ENCODE data around the gene ACSM5. TPM values are rescaled to one million over a fixed set of nuclear protein-coding genes. Genes with fewer than 3 reads are reported as not detected.
"Not testable (repeated sequence)": the region's sequence is repeated elsewhere in the genome, so short reads cannot be mapped to it uniquely, and the experiment has no call there.

Gene ACSM5
- total RNA-seq, 6 experiments from 2014 or later: 45.8 to 231 (median 151) TPM

DNA sequence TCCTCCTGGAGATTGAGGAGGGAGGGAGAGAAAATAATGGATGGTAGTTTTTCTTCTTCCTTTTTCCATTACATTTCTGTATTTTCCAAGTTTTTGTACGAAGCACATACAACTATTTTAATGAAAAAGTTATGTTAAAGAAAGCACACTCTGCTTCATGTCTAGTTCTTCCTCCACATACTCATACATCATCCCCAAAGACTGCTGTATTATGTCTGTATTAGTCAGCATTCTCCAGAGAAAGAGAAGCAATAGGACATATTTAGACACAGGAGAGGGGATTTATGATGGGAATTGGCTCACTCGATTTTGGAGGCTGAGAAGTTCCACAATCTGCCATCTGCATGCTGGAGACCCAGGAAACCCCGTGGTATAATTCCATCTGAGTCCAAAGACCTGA, 31.9 kb downstream of the ACSM5 start:
- no peaks in the 10 kb centered on the region for H3K36me3 ChIP-seq
- whole genome bisulfite sequencing (ENCODE audit: insufficient coverage, low coverage, low lambda C conversion rate, missing lambda C conversion rate): 32% methylated on average over 3 of the region's 3 CpGs
- no peaks in the 10 kb centered on the region for H3K27me3 ChIP-seq
- no peaks in the 10 kb centered on the region for H3K9me3 ChIP-seq
- intact Hi-C loops (cut with DNase I): no loop called here
- peaks cover 0 to 28% (median 11%) of the 10 kb centered on the region in 4 donors for H3K4me1 ChIP-seq
- H3K27ac ChIP-seq: peak overlapping the region; percentile 44 to 90 (median 89)
- TF ChIP-seq, protein P1, sequence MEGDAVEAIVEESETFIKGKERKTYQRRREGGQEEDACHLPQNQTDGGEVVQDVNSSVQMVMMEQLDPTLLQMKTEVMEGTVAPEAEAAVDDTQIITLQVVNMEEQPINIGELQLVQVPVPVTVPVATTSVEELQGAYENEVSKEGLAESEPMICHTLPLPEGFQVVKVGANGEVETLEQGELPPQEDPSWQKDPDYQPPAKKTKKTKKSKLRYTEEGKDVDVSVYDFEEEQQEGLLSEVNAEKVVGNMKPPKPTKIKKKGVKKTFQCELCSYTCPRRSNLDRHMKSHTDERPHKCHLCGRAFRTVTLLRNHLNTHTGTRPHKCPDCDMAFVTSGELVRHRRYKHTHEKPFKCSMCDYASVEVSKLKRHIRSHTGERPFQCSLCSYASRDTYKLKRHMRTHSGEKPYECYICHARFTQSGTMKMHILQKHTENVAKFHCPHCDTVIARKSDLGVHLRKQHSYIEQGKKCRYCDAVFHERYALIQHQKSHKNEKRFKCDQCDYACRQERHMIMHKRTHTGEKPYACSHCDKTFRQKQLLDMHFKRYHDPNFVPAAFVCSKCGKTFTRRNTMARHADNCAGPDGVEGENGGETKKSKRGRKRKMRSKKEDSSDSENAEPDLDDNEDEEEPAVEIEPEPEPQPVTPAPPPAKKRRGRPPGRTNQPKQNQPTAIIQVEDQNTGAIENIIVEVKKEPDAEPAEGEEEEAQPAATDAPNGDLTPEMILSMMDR (IDR thresholded peaks at IDR 0.05): no peak
- no peak for TF ChIP-seq POLR2A (IDR thresholded peaks at IDR 0.05)
- DNase-seq (no peak), ATAC-seq (no peak)
- H3K4me3 ChIP-seq: no peak overlapping the region

DNA sequence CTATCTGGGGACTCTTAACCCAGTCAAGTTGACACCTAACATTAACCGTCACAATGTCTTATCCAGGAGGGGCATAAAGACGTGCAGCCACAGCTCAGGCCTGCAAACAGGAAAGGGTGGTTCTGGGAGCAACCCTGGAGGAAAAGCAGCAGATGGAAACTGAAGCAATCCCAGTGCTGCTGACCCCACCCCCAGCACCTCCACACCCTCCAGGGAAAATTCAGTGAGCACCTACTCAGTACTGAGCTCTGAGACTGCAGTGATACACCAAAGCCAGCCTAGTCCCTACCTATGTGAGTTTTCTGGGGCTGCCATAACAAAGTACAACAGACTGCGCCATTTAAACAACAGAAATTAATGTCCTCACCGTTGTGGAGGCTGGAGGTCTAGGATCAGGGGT, 32.5 kb downstream of the ACSM5 start:
- H3K4me3 ChIP-seq; ATAC-seq; intact Hi-C loops (cut with DNase I); H3K36me3 ChIP-seq; H3K27me3 ChIP-seq; DNase-seq; H3K9me3 ChIP-seq: not testable (repeated sequence)
- 91% methylated on average over 2 of the region's 4 CpGs for WGBS (ENCODE audit: insufficient coverage, low coverage, low lambda C conversion rate, missing lambda C conversion rate)
- H3K4me1 ChIP-seq: peaks cover 0 to 28% (median 11%) of the 10 kb centered on the region in 4 donors
- peak overlapping the region in 1 of 3 donors; percentile 89 for H3K27ac ChIP-seq

DNA sequence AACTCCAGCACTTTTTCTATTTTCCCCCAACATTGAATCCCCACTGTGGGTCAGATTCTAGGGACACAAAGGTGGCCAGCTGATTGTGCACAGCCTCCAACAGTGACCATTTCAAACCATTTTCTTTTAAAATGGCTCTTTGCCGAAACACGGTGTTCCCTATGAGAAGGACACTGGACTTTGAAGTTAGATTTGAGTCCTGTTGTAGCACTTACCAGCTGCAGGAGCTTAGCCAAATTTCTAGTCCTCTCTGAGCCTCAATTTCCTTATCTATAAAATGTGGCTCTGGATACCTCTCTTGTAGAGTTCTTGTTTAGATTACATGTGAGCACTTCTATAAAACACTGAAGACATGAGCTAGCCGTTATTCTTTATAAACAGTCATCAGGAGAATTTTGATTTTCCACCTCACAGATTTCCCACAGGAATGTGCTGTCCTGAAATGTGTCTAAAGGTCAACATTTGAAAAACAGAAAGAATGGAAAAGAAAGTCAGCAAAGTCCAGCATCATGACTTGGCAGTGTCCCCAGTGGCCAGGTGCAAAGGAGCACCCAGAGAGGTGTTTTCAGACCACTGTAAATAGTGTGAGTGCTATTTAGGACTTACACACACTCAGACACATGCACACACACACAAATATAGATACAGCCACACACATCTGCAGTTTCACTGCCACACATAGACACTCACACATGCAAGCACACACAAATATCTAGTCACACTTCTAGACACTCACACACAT, 37.5 kb downstream of the ACSM5 start:
- H3K4me1 ChIP-seq; H3K4me3 ChIP-seq; H3K36me3 ChIP-seq; H3K27ac ChIP-seq; H3K27me3 ChIP-seq; H3K9me3 ChIP-seq; DNase-seq; intact Hi-C loops (cut with DNase I): not testable (repeated sequence)
- peak; percentile 59 to 74 (median 62) for ATAC-seq
- no CpG with 5 or more reads among the region's 3 CpGs for WGBS (ENCODE audit: insufficient coverage, low coverage, low lambda C conversion rate, missing lambda C conversion rate)

DNA sequence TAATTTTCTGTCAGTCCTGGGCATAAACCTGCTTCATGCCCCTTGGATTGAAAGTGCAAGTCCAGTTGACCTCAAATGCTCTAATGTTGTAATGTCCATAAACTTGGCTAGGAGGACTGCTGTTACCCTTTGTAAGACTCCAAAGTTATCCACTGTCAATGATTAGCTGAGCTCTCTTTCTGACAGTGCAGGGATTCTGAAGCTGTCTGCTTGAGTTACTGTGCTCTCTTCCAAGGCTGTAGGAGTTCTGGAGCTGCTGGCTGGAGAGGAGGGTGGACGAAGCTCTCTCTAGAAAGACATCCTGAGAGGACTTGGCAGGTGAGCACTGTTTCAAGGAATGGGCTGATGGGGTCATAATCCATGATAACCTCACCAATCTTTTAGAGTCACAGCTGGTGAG, 42.0 kb downstream of the ACSM5 start, which contains the start of gene ACSM2A:
Gene ACSM2A (plus strand): TSS at position 158 of the 400 bp plus-strand sequence. CDS start 8,594 bp downstream, outside the sequence.
- H3K9me3 ChIP-seq; H3K27me3 ChIP-seq; H3K36me3 ChIP-seq; H3K4me1 ChIP-seq; intact Hi-C loops (cut with DNase I); DNase-seq: not testable (repeated sequence)
- peak within 1 kb of the TSS; percentile 33 to 92 (median 78) for H3K27ac ChIP-seq
- WGBS (ENCODE audit: insufficient coverage, low coverage, low lambda C conversion rate, missing lambda C conversion rate): no CpG with 5 or more reads among the region's 1 CpG
- peak; percentile 70 to 79 (median 76) for ATAC-seq
- H3K4me3 ChIP-seq: peak within 1 kb of the TSS; percentile 21 to 67 (median 59)

DNA sequence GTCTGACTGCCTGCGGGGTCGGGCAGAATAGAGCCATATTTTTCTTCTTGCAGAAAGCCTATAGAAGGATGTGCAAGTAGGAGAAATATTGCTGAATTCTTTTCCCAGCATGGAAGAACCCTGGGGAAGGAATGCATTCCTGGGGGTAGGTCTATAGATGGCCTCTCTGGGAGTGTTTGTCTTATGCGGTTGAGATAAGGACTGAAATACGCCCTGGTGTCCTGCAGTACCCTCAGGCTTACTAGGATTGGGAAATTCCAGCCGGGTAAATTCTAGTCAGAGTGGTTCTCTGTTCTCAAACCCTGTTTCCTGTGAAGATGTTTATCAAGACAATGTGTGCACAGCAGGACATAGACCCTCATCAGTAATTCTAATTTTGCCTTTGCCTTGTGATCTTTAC, 44.3 kb downstream of the ACSM5 start:
- Histone ChIP-seq H3K27ac (peak overlapping the region in 2 of 3 donors; percentile 78 to 92), H3K4me3 (peak overlapping the region in 2 of 3 donors; percentile 59 to 67)
- H3K36me3 ChIP-seq; DNase-seq; ATAC-seq; intact Hi-C loops (cut with DNase I); H3K4me1 ChIP-seq; H3K27me3 ChIP-seq; H3K9me3 ChIP-seq: not testable (repeated sequence)
- no CpG with 5 or more reads among the region's 5 CpGs for WGBS (ENCODE audit: insufficient coverage, low coverage, low lambda C conversion rate, missing lambda C conversion rate)

DNA sequence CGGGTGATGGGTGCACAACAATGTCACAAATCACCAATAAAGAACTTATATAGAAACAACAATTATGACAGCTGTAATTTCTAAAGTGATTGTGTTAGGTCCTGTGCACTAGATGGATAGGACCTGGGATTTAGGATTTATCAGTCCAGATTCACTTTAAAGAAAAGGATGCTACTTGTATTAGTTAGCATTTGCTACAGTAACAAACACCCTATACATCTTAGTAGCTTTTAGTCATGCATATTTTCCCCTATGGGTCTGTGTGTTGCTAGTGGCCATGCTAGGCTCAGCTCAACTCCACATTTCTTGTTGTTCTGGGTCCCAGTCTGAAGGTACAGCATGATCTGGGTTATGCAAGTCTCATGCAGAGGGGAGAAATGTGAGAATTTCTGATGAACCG, 49.9 kb downstream of the ACSM5 start:
- WGBS (ENCODE audit: insufficient coverage, low coverage, low lambda C conversion rate, missing lambda C conversion rate): 81% methylated on average over 2 of the region's 2 CpGs
- H3K27me3 ChIP-seq; H3K9me3 ChIP-seq; ATAC-seq; intact Hi-C loops (cut with DNase I); DNase-seq; H3K4me3 ChIP-seq; H3K4me1 ChIP-seq; H3K27ac ChIP-seq: not testable (repeated sequence)
- H3K36me3 ChIP-seq: peaks cover 0 to 15% (median 4%) of the 10 kb centered on the region in 4 donors

DNA sequence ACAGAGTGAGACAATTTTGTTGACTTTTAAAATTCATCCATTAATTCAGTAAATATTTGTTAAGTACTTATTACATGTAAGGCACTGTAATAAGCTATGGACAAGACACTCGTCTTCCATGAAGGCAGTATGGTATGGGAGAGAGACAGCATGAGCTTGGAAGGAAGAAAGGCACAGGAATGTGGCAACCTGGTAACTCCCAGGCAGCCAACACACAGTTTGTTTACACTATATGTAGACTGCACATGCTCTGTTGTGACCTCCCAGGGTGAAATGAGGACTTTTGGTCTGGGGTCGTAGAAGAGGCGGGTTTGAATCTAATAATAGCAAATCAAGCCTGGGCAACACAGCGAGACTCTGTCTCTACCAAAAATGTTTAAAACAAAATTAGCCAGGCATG, 51.0 kb downstream of the ACSM5 start:
- H3K27me3 ChIP-seq; H3K27ac ChIP-seq; intact Hi-C loops (cut with DNase I); H3K4me3 ChIP-seq; H3K4me1 ChIP-seq; DNase-seq; H3K9me3 ChIP-seq: not testable (repeated sequence)
- ATAC-seq: peak in 3 of 4 donors; percentile 11 to 38 (median 12)
- peaks cover 0 to 17% (median 4%) of the 10 kb centered on the region in 4 donors for H3K36me3 ChIP-seq
- 59% methylated on average over 2 of the region's 4 CpGs for WGBS (ENCODE audit: insufficient coverage, low coverage, low lambda C conversion rate, missing lambda C conversion rate)

DNA sequence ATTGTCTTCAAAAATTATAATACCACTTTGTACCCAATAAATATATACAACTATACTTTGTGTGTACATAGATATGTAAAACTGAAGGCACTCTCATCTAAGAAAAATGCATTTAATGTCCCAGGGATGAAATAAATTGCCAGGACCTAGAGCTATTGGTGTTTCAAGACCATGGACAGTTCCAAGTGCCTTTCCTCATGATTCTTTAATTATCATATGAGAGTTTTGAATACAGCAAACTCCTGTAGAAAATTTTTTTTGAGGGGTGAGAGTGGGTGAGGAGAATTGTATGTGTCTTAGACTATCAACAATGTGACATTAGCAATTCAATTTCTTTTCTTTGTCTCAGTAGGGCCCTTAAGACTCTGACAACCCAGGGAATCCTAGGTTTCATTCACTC, 59.6 kb downstream of the ACSM5 start:
- H3K27me3 ChIP-seq; ATAC-seq; H3K9me3 ChIP-seq; intact Hi-C loops (cut with DNase I); DNase-seq; H3K4me1 ChIP-seq; H3K27ac ChIP-seq; H3K4me3 ChIP-seq: not testable (repeated sequence)
- peaks cover 0 to 52% (median 9%) of the 10 kb centered on the region in 4 donors for H3K36me3 ChIP-seq

DNA sequence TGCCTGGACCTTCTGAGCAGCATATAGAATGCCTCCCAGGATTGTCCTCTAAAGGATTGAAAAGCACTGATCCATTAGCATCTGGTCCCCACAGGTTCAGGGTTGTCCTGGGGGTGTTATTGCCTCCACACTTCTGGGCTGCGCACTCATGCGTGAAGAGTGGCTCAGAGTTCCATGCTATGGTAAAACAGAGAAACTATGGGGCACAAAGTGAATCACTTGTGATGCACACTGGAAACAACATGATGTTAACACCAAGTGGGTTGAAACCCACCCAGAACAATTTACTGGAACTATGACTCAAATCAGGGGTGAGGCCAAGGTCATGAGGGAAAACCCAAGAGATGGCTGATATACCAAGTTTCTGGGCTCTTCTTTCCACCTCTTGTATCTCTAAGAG, 60.6 kb downstream of the ACSM5 start:
- ATAC-seq; H3K4me3 ChIP-seq; H3K9me3 ChIP-seq; intact Hi-C loops (cut with DNase I); H3K27ac ChIP-seq; H3K27me3 ChIP-seq; H3K4me1 ChIP-seq; DNase-seq: not testable (repeated sequence)
- peaks cover 0 to 61% (median 14%) of the 10 kb centered on the region in 4 donors for H3K36me3 ChIP-seq
- WGBS (ENCODE audit: insufficient coverage, low coverage, low lambda C conversion rate, missing lambda C conversion rate): 100% methylated on average over 1 of the region's 2 CpGs

DNA sequence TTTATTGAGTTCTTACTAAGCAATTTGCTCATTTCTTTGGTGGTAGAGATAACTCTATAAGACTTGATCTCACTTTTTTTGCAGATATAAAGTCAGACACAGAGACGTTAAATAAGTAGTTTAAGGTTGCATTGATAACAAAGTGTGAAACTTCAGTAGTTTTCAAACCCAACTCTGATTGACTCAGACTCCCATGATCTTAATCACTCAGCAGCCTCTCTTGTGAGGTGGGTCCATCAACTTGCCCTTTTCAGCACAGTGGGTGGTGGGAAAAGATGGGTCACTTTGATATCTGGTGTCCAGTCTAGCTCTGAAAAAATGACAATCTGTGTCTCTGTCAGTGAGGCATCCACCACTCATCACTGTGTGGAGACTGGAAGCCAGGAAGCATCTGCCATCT, 61.4 kb downstream of the ACSM5 start:
- H3K27ac ChIP-seq; H3K27me3 ChIP-seq; H3K9me3 ChIP-seq; ATAC-seq; DNase-seq; H3K4me3 ChIP-seq; H3K4me1 ChIP-seq; intact Hi-C loops (cut with DNase I): not testable (repeated sequence)
- 77% methylated on average over 1 of the region's 1 CpG for WGBS (ENCODE audit: insufficient coverage, low coverage, low lambda C conversion rate, missing lambda C conversion rate)
- H3K36me3 ChIP-seq: peaks cover 0 to 62% (median 17%) of the 10 kb centered on the region in 4 donors
